Measurements from ENCODE around the gene RXFP1.

Gene RXFP1

GRCh38 chr4:158543191-158543590, 21.5 kb downstream of the RXFP1 start:
- no peak for DNase-seq

DNA sequence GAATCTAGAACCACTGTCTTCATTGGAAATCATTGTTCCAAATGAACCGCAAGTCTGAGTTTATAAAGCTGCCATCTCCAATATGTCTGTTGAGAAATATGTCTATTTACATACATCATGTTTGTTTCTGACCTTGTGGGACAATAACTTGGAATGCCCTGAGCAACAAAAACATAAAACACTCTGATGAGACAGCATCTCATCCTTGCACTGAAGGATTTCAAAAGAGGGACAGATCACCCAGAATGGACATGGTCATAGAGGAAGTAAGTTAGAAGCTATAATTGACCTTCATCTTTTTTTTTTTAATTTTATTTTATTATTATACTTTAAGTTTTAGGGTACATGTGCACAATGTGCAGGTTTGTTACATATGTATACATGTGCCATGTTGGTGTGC, 22.5 kb downstream of the RXFP1 start:
- DNase-seq, result no peak

DNA sequence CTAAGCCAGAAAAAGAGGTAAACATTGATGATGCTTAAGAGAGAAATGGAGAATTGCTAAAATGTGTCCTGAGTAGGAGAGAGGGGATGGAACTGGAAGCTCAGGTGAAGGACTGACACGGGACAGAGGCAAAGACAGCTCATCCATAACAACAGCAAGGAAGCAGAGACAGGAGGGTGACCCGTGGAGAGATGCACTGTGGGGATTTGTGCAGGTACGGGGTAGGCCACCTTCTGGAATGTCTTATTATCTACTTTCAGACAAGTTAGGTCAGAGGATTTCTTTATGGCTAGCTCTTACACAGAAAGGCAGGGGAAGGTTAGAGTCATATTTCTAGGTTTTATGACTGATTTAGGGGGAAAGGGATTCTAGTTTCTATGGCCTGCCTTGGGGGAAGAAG, 31.7 kb downstream of the RXFP1 start:
- no peak for DNase-seq

DNA sequence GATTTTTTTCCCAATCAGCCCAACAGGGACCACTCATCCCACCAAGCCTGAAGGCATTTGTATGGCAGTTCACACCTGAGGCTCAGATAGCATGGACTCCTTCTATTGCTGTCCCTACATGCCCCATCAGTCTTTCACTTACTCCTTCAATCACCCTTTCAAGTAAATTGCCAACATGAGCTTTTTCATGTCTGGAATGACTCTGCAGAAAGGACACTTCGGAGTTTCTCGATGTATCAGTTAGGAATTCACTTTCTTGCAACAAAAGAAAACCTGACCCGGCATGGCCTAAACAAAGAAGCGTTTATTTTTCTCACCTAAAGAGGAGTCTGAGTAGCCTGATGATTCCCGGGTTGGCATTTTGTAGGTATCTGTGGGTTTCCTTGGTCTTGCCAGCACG, 38.6 kb downstream of the RXFP1 start:
- DNase-seq, result no peak

DNA sequence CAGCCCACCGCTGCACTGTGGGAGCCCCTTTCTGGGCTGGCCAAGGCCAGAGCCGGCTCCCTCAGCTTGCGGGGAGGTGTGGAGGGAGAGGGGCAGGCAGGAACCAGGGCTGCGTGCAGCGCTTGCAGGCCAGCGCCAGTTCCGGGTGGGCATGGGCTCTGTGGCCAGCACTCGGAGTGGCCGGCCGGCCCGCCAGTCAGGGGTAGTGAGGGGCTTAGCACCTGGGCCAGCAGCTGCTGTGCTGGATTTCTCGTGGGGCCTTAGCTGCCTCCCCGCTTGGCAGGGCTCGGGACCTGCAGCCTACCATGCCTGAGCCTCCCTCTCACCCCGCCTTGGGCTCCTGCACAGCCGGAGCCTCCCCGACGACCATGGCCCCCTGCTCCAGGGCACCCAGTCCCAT, 45.2 kb downstream of the RXFP1 start:
- no peak for DNase-seq

GRCh38 chr4:158571736-158572135, 50.1 kb downstream of the RXFP1 start:
- no peak for DNase-seq

DNA sequence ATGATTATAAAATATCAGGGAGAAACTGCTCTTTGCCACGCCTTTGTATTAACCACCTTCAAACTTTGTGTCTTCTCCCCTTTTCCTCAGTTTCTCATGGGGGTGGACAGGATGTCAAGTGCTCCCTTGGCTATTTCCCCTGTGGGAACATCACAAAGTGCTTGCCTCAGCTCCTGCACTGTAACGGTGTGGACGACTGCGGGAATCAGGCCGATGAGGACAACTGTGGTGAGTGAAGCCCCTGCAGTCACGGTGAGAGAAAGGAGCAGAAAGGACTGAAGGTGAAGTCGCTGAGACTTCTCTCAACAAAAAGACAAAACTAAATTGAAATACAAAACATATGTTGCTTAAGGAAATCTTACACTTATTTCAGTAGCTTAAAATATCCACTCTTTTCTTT, 50.9 kb downstream of the RXFP1 start:
- no peak for DNase-seq

GRCh38 chr4:158578476-158578875, 56.8 kb downstream of the RXFP1 start:
- DNase-seq, result no peak

- DNase-seq, result no peak
These were observed 58.4 kb downstream of the RXFP1 start for GRCh38 chr4:158580064-158580463.

GRCh38 chr4:158581161-158581560, 59.5 kb downstream of the RXFP1 start:
- no peak for DNase-seq

- no peak for DNase-seq
These were observed 65.2 kb downstream of the RXFP1 start for GRCh38 chr4:158586881-158587280.

GRCh38 chr4:158588285-158588684, 66.6 kb downstream of the RXFP1 start:
- no peak for DNase-seq

DNA sequence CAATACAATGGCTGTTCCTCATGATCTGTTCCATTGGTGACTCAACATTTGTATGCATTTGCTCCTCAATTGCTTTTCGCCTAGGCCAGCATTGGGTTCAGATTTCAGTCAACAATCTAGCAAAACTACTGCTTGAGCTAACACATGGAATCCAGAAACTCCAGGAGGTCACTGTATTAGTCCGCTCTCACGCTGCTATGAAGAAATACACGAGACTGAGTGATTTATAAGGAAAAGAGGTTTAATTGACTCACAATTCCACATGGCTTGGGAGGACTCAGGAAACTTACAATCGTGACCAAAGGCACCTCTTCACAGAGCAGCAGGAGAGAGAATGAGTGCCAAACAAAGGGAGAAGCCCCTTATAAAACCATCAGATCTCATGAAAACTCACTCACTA, 67.1 kb downstream of the RXFP1 start:
- no peak for DNase-seq

GRCh38 chr4:158590306-158590705, 68.6 kb downstream of the RXFP1 start:
- no peak for DNase-seq

- no peak for DNase-seq
These were observed 69.1 kb downstream of the RXFP1 start for GRCh38 chr4:158590824-158591223.

GRCh38 chr4:158597879-158598596, 76.4 kb downstream of the RXFP1 start:
- DNase-seq, result no peak

- DNase-seq, result no peak
These were observed 77.5 kb downstream of the RXFP1 start for GRCh38 chr4:158599150-158599549.

- DNase-seq, result no peak
These were observed 78.2 kb downstream of the RXFP1 start for GRCh38 chr4:158599765-158600498.

GRCh38 chr4:158604369-158604768, 82.7 kb downstream of the RXFP1 start:
- no peak for DNase-seq

DNA sequence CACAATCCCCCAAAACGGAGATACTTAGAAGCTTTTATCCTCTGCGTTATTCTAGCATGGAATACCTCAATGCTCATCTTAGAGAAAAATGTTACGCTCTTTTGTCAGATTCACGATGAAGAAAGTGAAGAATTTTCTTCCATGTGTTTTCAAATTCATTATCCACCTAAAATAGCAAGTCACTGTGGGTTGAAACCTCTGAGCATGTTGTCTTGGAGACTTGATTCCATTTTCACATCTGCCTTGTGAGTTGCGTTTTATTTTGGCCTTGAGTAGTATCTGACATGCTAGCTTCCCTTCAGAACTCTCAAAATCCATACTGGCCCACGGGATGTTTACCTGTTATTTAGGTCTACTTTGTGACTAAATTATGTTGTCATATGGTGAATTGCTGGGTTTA, 83.7 kb downstream of the RXFP1 start:
- no peak for DNase-seq

GRCh38 chr4:158606969-158607368, 85.3 kb downstream of the RXFP1 start:
- no peak for DNase-seq

DNA sequence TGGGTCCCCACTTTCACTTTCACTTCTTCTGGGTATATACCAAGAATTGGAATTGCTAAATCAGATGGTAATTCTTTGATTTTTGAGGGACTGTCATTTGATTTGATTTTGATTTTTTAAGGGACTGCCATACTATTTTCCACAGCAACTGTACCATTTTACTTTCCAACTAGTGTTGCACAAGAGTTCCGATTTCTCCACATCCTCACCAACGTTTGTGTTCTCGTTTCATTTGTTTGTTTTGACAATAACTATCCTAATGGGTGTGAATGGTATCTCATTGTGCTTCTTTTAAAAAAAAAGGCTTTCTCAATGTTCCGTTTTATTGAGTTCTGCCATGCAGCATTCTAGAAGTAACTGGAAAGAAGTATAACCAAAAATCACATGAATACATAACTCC, 87.4 kb downstream of the RXFP1 start:
- DNase-seq, result no peak

DNA sequence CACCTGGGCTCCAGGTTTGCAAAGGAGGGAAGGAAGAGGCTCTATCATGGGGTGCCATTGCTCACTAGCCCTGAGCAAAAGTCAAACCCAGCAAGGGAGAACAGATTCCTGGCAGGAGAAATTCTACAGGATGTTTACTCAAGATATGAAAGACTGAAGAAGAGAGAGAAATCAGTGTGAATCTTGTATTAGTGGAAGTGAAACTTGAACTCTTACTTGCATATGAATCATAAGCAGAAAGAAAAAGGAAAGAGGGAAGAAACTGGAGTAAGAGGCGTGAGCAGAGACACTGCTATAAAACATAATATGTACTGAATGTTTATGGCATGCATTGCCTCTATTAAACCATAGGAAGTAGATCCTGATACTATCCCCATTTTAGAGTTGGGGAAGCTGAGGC, 89.1 kb downstream of the RXFP1 start:
- no peak for DNase-seq

DNA sequence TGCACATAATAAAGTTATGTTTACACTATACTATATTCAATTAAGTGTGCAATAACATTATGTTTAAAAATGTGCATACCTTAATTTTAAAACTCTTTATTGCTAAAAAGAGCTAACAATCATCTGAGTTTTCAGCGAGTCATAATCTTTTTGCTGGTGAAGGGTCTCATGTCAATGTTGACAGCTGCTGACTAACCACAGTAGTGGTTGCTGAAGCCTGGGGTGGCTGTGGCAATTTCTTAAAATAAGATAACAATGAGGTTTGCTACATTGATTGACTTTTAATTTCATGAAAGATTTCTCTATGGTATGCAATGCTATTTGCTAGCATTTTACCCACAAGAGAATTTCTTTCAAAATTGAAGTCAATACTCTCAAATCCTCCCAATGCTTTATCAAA, 91.4 kb downstream of the RXFP1 start:
- no peak for DNase-seq

- no peak for DNase-seq
These were observed 96.3 kb downstream of the RXFP1 start for GRCh38 chr4:158617956-158618355.

Measured in activated CD4-positive, alpha-beta T cell treated with anti-CD3 and anti-CD28 coated beads, Interleukin-2, amount 50 U/mL, for 1 hour (primary cell).